Vagina (tissue), 2 donors: ENCODE data around the gene ST6GALNAC3.

Experiments
- CTCF ChIP-seq, 3 experiments: fragments of 450-650 bp in 2 of 3; fragments of 200-600 bp in 1 of 3; sonication (generic) in 1 of 3; IDR thresholded peaks; one replicate each; pipeline ENCODE4 v1.5.1; 2017 to 2019; ENCODE audit warnings: antibody characterized with exemption in 3 of 3, mild to moderate bottlenecking in 2 of 3, moderate library complexity in 2 of 3
- POLR2A ChIP-seq, 2 donors: fragments of 450-650 bp; IDR thresholded peaks; one replicate each; pipeline ENCODE4 v1.6.1; 2017; ENCODE audit warnings: antibody characterized with exemption in 2 of 2, mild to moderate bottlenecking in 2 of 2, moderate library complexity in 2 of 2
- POLR2AphosphoS5 ChIP-seq, 2 donors: sonication (generic); formaldehyde crosslinking; IDR thresholded peaks; one replicate each; pipeline ENCODE4 v1.9.0; 2017; ENCODE audit warnings: antibody characterized with exemption in 2 of 2, mild to moderate bottlenecking in 2 of 2, low read depth in 1 of 2; ENCODE audit not compliant: insufficient read depth in 1 of 2

DNA sequence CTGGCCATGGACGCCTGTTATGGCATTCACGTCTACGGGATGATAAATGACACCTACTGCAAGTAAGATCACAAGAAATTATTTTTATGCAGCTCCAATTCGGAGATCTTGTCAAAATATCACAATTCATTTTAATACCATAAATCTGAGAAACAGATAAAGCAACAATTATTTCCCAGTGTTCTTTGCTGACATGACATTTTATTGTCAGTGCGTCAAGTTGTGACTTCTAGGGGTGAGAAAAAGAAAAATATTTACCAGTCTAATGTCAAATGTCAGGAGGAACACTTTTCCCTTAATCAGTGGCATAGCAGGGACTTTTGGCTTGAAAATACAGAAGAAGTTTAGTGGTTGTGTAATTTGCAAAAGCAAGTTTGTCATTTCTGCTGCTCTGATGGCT lies 553.0 kb downstream of the ST6GALNAC3 start:
- no peak for TF ChIP-seq CTCF (IDR thresholded peaks at IDR 0.05)
- no peak for TF ChIP-seq POLR2A (IDR thresholded peaks at IDR 0.05)
- TF ChIP-seq POLR2AphosphoS5 (IDR thresholded peaks at IDR 0.05; ENCODE audit: insufficient read depth in 1 of 2, low read depth in 1 of 2): no peak
